GM12801 (cell line): ENCODE measurements around the gene NPBWR2.

Source experiments
- TF ChIP-seq, protein P1 (sequence below): IDR thresholded peaks from one replicate; pipeline ENCODE4 v1.5.1; 2011; ENCODE audit warnings: control low read depth; ENCODE audit not compliant: insufficient read length; ENCODE audit errors: extremely low read depth

Gene NPBWR2

DNA sequence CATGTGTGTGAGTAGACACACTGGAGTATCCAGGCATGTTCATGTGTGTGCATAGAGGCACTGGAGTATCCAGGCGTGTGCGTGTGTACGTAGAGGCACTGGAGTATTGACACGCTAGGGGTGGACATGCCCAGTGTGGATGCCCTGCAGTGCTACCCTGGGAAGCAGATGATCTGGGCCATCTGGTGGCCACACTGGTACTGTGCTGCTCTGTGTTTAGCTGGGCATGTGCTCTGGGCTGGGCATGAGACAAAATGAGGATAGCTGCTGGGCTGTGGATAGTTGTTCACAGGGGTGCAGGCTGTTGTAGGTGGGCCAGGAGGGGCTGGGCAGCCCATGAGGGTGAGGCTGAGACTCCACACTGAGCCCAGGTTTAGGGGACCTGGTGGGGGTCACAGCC lies 24.0 kb upstream of the NPBWR2 start:
- TF ChIP-seq, protein P1, sequence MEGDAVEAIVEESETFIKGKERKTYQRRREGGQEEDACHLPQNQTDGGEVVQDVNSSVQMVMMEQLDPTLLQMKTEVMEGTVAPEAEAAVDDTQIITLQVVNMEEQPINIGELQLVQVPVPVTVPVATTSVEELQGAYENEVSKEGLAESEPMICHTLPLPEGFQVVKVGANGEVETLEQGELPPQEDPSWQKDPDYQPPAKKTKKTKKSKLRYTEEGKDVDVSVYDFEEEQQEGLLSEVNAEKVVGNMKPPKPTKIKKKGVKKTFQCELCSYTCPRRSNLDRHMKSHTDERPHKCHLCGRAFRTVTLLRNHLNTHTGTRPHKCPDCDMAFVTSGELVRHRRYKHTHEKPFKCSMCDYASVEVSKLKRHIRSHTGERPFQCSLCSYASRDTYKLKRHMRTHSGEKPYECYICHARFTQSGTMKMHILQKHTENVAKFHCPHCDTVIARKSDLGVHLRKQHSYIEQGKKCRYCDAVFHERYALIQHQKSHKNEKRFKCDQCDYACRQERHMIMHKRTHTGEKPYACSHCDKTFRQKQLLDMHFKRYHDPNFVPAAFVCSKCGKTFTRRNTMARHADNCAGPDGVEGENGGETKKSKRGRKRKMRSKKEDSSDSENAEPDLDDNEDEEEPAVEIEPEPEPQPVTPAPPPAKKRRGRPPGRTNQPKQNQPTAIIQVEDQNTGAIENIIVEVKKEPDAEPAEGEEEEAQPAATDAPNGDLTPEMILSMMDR: no peak

DNA sequence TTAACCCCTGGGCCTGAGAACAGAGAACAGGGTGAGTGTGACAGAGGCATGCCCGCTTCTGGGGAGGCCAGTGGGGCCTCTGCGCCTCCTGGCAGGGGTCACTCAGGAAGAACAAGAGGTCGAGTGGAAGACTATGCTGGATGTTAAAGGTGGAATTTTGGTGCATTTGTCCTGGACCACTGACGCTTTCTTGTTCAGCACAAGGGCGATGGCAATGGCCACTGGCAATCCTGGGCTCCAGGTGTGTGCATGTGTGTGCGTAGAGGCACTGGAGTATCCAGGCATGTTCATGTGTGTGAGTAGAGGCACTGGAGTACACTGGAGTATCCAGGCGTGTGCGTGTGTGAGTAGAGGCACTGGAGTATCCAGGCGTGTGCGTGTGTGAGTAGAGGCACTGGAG lies 23.5 kb upstream of the NPBWR2 start:
- TF ChIP-seq, protein P1: no peak

DNA sequence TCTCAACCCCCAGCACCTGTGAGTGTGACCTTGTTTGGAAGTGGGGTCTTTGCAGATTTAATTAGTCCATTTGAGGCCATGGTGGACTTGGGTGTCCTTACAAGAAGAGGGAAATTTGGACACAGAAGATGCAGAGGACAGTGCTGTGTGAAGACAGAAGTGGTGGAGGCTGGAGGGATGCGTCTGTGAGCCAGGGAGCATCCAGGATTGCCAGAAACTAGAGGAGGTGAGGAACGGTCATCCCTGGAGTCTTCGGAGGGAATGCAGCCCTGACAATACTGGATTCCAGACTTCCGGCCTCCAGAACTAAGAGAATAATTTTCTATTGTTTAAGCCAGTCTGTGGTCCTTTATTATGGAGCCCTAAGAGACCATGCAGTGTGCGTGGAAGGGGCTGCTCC lies 22.9 kb upstream of the NPBWR2 start:
- TF ChIP-seq, protein P1: no peak

DNA sequence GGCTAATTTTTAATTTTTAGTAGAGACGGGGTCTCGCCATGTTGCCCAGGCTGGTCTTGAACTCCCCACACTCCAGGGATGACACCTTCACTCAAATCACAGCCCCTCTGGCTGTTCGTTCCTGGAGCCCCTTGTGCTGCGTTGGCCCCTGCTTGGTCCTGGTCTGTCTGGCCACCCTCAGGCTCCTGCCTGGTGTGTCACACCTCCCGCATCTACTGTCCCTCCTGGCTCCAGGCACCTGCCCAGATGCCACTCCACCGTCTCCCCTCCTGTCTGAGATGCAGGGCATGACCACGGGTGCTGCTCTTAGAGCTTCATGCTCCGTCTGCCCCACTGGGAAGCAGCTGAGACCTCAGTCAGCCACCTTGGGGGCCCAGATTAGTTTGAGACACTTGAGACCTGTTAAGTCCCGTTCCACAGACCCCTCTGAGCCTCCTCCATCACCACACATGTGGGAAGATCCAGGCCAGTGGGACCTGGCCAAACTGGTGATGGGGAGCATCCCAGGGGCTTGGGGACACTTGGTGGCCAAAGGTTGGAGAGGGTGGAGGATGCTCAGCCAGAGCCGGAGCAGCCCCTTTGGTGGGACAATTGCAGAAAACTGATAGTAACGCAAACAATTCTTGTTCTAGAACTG lies 21.9 kb upstream of the NPBWR2 start:
- TF ChIP-seq, protein P1: no peak

DNA sequence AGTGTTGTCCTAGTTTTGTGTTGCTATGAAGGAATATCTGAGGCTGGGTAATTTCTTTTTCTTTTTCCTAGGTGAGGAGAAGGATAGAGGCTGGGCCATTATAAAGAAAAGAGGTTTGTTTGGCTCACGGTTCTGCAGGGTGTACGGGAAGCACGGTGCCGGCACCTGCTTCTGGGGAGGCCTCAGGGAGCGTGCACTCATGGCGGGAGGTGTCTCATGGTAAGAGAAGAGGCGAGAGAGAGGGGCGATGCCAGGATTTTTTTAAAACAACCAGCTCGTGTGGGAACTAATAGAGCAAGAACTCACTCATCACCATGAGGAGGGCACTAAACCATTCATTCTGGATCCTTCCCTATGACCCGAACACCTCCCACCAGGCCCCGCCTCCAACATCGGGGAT lies 14.2 kb upstream of the NPBWR2 start:
- TF ChIP-seq, protein P1: no peak

DNA sequence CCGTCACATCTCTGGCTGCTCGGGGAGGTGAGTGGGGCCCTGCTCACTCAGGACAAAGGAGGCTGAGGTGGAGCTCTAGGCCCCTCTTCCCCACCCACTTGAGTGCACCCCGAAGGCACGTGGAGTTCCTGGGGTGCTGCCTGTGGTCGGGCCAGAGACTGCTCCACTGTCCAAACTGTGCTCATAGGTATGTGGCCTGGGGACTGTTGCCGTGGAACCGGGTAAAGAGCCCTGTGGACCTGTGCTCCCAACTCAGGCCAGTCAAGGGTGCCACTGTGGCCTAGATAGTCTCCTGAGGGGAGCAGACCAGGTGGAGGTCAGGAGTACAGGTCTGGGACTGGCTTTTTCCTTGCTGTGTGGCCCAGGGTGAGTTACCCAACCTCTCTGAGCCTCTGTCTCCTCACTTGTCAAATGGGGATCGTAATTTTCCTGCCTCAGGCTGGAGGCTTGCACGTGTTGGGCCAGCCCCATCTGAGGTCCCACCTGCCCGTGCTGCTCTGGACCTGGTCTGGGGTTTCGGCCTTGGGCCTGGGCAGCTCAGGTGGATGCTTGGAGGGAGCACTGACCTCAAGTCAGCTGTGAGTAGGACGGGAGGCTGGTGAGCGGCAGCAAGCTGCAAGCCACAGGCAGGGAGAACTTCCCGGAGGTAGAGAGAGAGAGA lies 12.4 kb upstream of the NPBWR2 start:
- TF ChIP-seq, protein P1: no peak

DNA sequence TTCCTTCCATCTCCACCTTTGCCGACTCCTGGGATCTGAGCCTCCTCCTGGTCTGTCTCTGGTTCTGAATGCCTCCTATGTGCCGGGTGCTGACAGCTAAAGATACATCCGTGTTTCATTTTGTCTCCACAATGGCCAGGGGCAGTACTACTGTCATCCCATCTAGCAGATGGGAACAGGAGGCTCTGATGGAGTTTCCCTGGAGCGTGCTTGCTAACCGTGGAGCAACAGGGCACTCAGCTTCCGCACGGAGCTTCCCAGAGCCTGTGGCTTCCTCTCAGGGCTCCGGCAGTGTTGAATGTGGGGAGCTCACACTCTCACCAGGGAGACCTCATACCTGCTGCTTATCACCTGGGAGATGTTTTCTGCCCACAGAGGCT lies 11.9 kb upstream of the NPBWR2 start:
- TF ChIP-seq, protein P1: no peak
